Measurements from ENCODE around the gene CREB5. TPM values are rescaled to one million over a fixed set of nuclear protein-coding genes. Genes with fewer than 3 reads are reported as not detected.

The CREB5 gene
- total and polyA plus RNA-seq, 2 experiments from 2014 or later, result 2.4 to 4.4 TPM

DNA sequence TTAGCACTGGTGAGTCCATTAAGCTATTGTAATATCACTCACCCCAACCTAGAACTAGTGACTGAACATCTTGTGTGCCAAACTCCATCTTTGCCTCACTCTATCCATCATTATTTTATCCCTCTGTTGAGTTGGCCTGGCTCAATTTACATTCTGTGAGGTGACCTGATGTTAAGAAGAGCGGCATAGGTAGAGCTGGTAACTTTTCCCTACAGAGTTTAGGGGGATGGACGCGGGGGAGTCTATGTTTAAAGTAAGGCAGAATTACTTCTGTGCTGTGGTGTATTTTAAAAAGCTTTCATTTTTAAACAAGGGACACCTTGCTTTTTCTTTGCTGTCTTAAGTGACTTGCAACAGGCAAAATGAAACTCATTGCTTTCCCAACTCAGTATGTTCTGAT is 186.3 kb downstream of the CREB5 start:
- Histone ChIP-seq H3K27me3 (ENCODE audit: insufficient read depth) (no peaks in the 10 kb centered on the region), H3K4me2 (no peak overlapping the region), H3K4me3 (no peak overlapping the region), H3F3A (replicated peaks; ENCODE audit: low read depth) (no peaks in the 10 kb centered on the region), H2AFZ (no peak overlapping the region), H4K20me1 (replicated peaks; ENCODE audit: insufficient read depth) (no peaks in the 10 kb centered on the region), H3K79me2 (replicated peaks; ENCODE audit: insufficient read depth) (no peaks in the 10 kb centered on the region), H3K36me3 (ENCODE audit: insufficient read depth) (no peaks in the 10 kb centered on the region), H3K27ac (ENCODE audit: low read depth) (no peak overlapping the region), H3K4me1 (ENCODE audit: insufficient read depth) (no peaks in the 10 kb centered on the region; the same call in 1 of the 2 replicates), H3K9me2 (ENCODE audit: insufficient read depth) (no peaks in the 10 kb centered on the region; the same call in 1 of the 2 replicates)
- no peak overlapping the region for H3K27ac Mint-ChIP-seq
- H3K4me1 Mint-ChIP-seq, result no peaks in the 10 kb centered on the region
- H3K27me3 Mint-ChIP-seq (ENCODE audit: insufficient read depth, low read depth, poor library complexity), result peaks cover 2% of the 10 kb centered on the region
- ATAC-seq (no peak), DNase-seq (ENCODE audit: low spot score) (no peak)
- H3K9me3 Mint-ChIP-seq, result no peaks in the 10 kb centered on the region
- no peaks in the 10 kb centered on the region for H3K36me3 Mint-ChIP-seq (ENCODE audit: low read depth)
- H3K4me3 Mint-ChIP-seq, result no peak overlapping the region
- TF ChIP-seq, protein P1, sequence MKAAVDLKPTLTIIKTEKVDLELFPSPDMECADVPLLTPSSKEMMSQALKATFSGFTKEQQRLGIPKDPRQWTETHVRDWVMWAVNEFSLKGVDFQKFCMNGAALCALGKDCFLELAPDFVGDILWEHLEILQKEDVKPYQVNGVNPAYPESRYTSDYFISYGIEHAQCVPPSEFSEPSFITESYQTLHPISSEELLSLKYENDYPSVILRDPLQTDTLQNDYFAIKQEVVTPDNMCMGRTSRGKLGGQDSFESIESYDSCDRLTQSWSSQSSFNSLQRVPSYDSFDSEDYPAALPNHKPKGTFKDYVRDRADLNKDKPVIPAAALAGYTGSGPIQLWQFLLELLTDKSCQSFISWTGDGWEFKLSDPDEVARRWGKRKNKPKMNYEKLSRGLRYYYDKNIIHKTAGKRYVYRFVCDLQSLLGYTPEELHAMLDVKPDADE (IDR thresholded peaks at IDR 0.05), result no peak
- TF ChIP-seq NANOG (IDR thresholded peaks at IDR 0.05; ENCODE audit: borderline replicate concordance), result no peak
- no peak for TF ChIP-seq EZH2 (IDR thresholded peaks at IDR 0.05; ENCODE audit: low read depth, unreplicated experiment)
- no peak for TF ChIP-seq ZNF462 (CRISPR knock-in tag; IDR thresholded peaks at IDR 0.05)
- TF ChIP-seq POLR2AphosphoS5 (IDR thresholded peaks at IDR 0.05; ENCODE audit: low read depth), result no peak
- no peak for TF ChIP-seq STAT1 (IDR thresholded peaks at IDR 0.05; ENCODE audit: unreplicated experiment)
- no peak for TF ChIP-seq EZH2phosphoT487 (IDR thresholded peaks at IDR 0.05; ENCODE audit: unreplicated experiment)
- TF ChIP-seq ZNF114 (CRISPR knock-in tag; IDR thresholded peaks at IDR 0.05), result no peak
- TF ChIP-seq, protein P2, sequence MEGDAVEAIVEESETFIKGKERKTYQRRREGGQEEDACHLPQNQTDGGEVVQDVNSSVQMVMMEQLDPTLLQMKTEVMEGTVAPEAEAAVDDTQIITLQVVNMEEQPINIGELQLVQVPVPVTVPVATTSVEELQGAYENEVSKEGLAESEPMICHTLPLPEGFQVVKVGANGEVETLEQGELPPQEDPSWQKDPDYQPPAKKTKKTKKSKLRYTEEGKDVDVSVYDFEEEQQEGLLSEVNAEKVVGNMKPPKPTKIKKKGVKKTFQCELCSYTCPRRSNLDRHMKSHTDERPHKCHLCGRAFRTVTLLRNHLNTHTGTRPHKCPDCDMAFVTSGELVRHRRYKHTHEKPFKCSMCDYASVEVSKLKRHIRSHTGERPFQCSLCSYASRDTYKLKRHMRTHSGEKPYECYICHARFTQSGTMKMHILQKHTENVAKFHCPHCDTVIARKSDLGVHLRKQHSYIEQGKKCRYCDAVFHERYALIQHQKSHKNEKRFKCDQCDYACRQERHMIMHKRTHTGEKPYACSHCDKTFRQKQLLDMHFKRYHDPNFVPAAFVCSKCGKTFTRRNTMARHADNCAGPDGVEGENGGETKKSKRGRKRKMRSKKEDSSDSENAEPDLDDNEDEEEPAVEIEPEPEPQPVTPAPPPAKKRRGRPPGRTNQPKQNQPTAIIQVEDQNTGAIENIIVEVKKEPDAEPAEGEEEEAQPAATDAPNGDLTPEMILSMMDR (conservative IDR thresholded peaks at IDR 0.05; ENCODE audit: low read depth in 2 of 2), result no peak
- no peak for TF ChIP-seq JUNB (IDR thresholded peaks at IDR 0.05; ENCODE audit: unreplicated experiment)
